OCI-LY1 (cell line): ENCODE measurements around the gene HACD2.

ENCODE experiments used
- EZH2 ChIP-seq: fragments of 200-600 bp; sonication (generic), shearing (Covaris generic); IDR thresholded peaks from 2 replicates; pipeline ENCODE4 v1.8.0; 2017; ENCODE audit warnings: borderline replicate concordance, mixed run types, mild to moderate bottlenecking, antibody characterized with exemption, low read length, moderate library complexity, mixed read lengths
- TF ChIP-seq, protein P1 (sequence below): fragments of 200-600 bp; sonication (generic), shearing (Covaris generic); IDR thresholded peaks from 2 replicates; pipeline ENCODE4 v1.5.1; 2017; ENCODE audit warnings: mild to moderate bottlenecking, antibody characterized with exemption, low read length, moderate library complexity, mixed read lengths

DNA sequence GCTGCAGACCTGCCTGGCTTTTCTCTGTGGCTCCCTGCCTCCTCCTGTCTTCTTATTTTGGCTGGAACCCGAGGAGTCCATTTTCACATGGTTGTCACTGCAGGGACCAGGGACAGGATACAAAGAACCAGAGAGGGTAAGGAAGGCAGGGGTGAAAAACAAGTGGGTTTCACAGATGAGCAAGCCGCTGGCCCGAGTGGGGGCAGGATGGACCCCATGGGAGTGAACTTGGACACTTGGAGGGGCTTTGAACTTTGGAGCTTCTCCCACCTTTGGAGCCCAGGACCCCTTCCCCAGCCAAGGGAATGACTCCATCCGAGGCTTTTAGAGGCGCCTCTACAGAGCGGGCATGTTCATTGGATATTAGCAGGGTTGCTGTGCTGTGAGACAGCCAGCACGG lies 109.1 kb downstream of the HACD2 start:
- TF ChIP-seq, protein P1, sequence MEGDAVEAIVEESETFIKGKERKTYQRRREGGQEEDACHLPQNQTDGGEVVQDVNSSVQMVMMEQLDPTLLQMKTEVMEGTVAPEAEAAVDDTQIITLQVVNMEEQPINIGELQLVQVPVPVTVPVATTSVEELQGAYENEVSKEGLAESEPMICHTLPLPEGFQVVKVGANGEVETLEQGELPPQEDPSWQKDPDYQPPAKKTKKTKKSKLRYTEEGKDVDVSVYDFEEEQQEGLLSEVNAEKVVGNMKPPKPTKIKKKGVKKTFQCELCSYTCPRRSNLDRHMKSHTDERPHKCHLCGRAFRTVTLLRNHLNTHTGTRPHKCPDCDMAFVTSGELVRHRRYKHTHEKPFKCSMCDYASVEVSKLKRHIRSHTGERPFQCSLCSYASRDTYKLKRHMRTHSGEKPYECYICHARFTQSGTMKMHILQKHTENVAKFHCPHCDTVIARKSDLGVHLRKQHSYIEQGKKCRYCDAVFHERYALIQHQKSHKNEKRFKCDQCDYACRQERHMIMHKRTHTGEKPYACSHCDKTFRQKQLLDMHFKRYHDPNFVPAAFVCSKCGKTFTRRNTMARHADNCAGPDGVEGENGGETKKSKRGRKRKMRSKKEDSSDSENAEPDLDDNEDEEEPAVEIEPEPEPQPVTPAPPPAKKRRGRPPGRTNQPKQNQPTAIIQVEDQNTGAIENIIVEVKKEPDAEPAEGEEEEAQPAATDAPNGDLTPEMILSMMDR, result no peak
- no peak for TF ChIP-seq EZH2
